Neuronal stem cell (in vitro differentiated cells): Measurements from ENCODE around the gene GRID2IP.

Experiments used
- DNase-seq: peaks from one replicate; pipeline ENCODE4 v3.0.0-alpha.2; 2013; ENCODE audit warnings: low spot score
- H2AFZ ChIP-seq: one replicate; pipeline ENCODE4 v1.6.1; 2013; ENCODE audit warnings: mild to moderate bottlenecking, low read length, inconsistent platforms
- H2AK5ac ChIP-seq: 2 replicates; pipeline ENCODE4 v1.6.1; 2013; ENCODE audit warnings: low read depth, mild to moderate bottlenecking, inconsistent platforms, low read length, moderate library complexity, mixed read lengths
- H2BK120ac ChIP-seq: 2 replicates; pipeline ENCODE4 v1.6.1; 2013; ENCODE audit warnings: low read depth, mild to moderate bottlenecking, inconsistent platforms, low read length, moderate library complexity, mixed read lengths
- H2BK12ac ChIP-seq: one replicate; pipeline ENCODE4 v1.6.1; 2013; ENCODE audit warnings: low read length, inconsistent platforms
- H2BK15ac ChIP-seq: 2 replicates; pipeline ENCODE4 v1.6.1; 2013; ENCODE audit warnings: mild to moderate bottlenecking, low read length, inconsistent platforms, mixed read lengths
- H2BK5ac ChIP-seq: one replicate; pipeline ENCODE4 v1.6.1; 2013; ENCODE audit warnings: inconsistent platforms, mild to moderate bottlenecking, low read length, moderate library complexity
- H3K14ac ChIP-seq: one replicate; pipeline ENCODE4 v1.6.1; 2013; ENCODE audit warnings: low read length, inconsistent platforms
- H3K18ac ChIP-seq: 2 replicates; pipeline ENCODE4 v1.6.1; 2013; ENCODE audit warnings: low read length, inconsistent platforms
- H3K23ac ChIP-seq: 2 replicates; pipeline ENCODE4 v1.6.1; 2013; ENCODE audit warnings: low read depth, mild to moderate bottlenecking, mixed read lengths, low read length, inconsistent platforms; ENCODE audit not compliant: poor library complexity
- H3K27ac ChIP-seq: replicated peaks from 3 replicates; pipeline ENCODE4 v1.5.1; 2013; ENCODE audit warnings: low read length, inconsistent platforms
- H3K27me3 ChIP-seq, 3 experiments: 2 replicates each; pipeline ENCODE4 v1.6.1; 2013; ENCODE audit warnings: low read length in 3 of 3, mild to moderate bottlenecking in 2 of 3, inconsistent platforms in 1 of 3, low read depth in 1 of 3, mixed read lengths in 1 of 3, moderate library complexity in 1 of 3; ENCODE audit not compliant: control insufficient read depth in 3 of 3, insufficient read depth in 3 of 3
- H3K36me3 ChIP-seq, 2 donors: replicated peaks in 1 of 2; 2 replicates each; pipeline ENCODE4 v1.6.1; 2013; ENCODE audit warnings: low read length in 2 of 2; ENCODE audit not compliant: control insufficient read depth in 2 of 2, insufficient read depth in 2 of 2
- H3K4ac ChIP-seq: 2 replicates; pipeline ENCODE4 v1.6.1; 2013; ENCODE audit warnings: inconsistent platforms, mild to moderate bottlenecking, low read length, moderate library complexity
- H3K4me1 ChIP-seq, 2 donors: 1 replicate in 1 of 2; 2 replicates in 1 of 2; pipeline ENCODE4 v1.6.1; 2013; ENCODE audit warnings: low read length in 2 of 2, low read depth in 1 of 2; ENCODE audit not compliant: control insufficient read depth in 2 of 2, insufficient read depth in 1 of 2
- H3K4me2 ChIP-seq: one replicate; pipeline ENCODE4 v1.6.1; 2013; ENCODE audit warnings: mild to moderate bottlenecking, low read length, inconsistent platforms; ENCODE audit not compliant: insufficient read depth, poor library complexity, severe bottlenecking
- H3K4me3 ChIP-seq, 2 donors: 2 replicates each; pipeline ENCODE4 v1.5.1; 2013; ENCODE audit warnings: low read length in 2 of 2, mild to moderate bottlenecking in 2 of 2, inconsistent platforms in 1 of 2, moderate library complexity in 1 of 2
- H3K79me1 ChIP-seq: one replicate; pipeline ENCODE4 v1.6.1; 2013; ENCODE audit warnings: low read depth, mild to moderate bottlenecking, inconsistent platforms, low read length, moderate library complexity
- H3K9ac ChIP-seq: one replicate; pipeline ENCODE4 v1.6.1; 2013; ENCODE audit warnings: mild to moderate bottlenecking, low read depth, low read length, inconsistent platforms; ENCODE audit not compliant: poor library complexity
- H3K9me3 ChIP-seq, 2 donors: replicated peaks in 1 of 2; 2 replicates each; pipeline versions ENCODE3 to v1.6.1; 2013; ENCODE audit warnings: low read length in 2 of 2, mild to moderate bottlenecking in 2 of 2, inconsistent platforms in 1 of 2, low read depth in 1 of 2, mixed read lengths in 1 of 2, moderate library complexity in 1 of 2; ENCODE audit not compliant: control insufficient read depth in 2 of 2, insufficient read depth in 1 of 2
- H4K8ac ChIP-seq: one replicate; pipeline ENCODE4 v1.6.1; 2013; ENCODE audit warnings: low read depth, mild to moderate bottlenecking, inconsistent platforms, low read length, moderate library complexity
- H4K91ac ChIP-seq: one replicate; pipeline ENCODE4 v1.6.1; 2013; ENCODE audit warnings: low read length, low read depth, mild to moderate bottlenecking, inconsistent platforms; ENCODE audit not compliant: poor library complexity
- WGBS, 2 donors: extraction: QIAGEN DNeasy Blood & Tissue Kit; methylation state at CpG; one replicate each; pipeline ENCODE4 v1.1.7; 2013; ENCODE audit warnings: missing lambda C conversion rate in 2 of 2, mixed read lengths in 1 of 2; ENCODE audit not compliant: insufficient read length in 2 of 2, insufficient replicate concordance in 1 of 2; ENCODE audit errors: extremely low coverage in 2 of 2; 5-methylcytosine and 5-hydroxymethylcytosine counted together

Gene GRID2IP

DNA sequence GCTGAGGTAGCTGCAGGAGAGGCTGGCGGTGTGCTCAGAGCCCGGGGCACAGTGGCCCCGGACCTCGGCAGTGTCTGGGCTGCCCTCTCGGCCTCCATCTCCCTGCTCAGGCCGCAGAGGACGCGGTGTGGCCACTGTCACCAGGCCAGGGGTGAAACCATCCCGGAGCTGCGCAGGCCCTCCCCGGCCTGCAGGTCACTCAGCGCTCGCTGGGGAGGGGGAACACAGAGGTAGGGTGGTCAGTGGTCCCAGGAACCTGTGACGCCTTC is 53.7 kb downstream of the GRID2IP start:
- no peaks in the 10 kb centered on the region for H3K4me1 ChIP-seq
- WGBS, 2 donors = no CpG with 5 or more reads among the region's 14 CpGs
- peak overlapping the region; percentile 54 for H3K18ac ChIP-seq
- no peaks in the 10 kb centered on the region for H3K79me1 ChIP-seq
- H3K4ac ChIP-seq = no peak overlapping the region
- H3K14ac ChIP-seq = no peak overlapping the region
- H2BK120ac ChIP-seq = no peak overlapping the region
- H3K9me3 ChIP-seq = peaks cover 0 to 1% of the 10 kb centered on the region in 2 donors
- H2AK5ac ChIP-seq = peak overlapping the region; percentile 14
- H3K4me2 ChIP-seq = no peak overlapping the region
- H3K27me3 ChIP-seq = peaks cover 0 to 46% (median 4%) of the 10 kb centered on the region in 3 experiments
- no peak overlapping the region for H3K23ac ChIP-seq
- DNase-seq = no peak
- no peak overlapping the region for H2BK5ac ChIP-seq
- no peak overlapping the region for H3K27ac ChIP-seq
- H3K4me3 ChIP-seq = no peak overlapping the region
- no peak overlapping the region for H2BK15ac ChIP-seq
- H3K36me3 ChIP-seq = no peaks in the 10 kb centered on the region
- peak overlapping the region; percentile 64 for H2AFZ ChIP-seq
- no peak overlapping the region for H4K91ac ChIP-seq
- no peak overlapping the region for H4K8ac ChIP-seq
- no peak overlapping the region for H3K9ac ChIP-seq
- no peak overlapping the region for H2BK12ac ChIP-seq

DNA sequence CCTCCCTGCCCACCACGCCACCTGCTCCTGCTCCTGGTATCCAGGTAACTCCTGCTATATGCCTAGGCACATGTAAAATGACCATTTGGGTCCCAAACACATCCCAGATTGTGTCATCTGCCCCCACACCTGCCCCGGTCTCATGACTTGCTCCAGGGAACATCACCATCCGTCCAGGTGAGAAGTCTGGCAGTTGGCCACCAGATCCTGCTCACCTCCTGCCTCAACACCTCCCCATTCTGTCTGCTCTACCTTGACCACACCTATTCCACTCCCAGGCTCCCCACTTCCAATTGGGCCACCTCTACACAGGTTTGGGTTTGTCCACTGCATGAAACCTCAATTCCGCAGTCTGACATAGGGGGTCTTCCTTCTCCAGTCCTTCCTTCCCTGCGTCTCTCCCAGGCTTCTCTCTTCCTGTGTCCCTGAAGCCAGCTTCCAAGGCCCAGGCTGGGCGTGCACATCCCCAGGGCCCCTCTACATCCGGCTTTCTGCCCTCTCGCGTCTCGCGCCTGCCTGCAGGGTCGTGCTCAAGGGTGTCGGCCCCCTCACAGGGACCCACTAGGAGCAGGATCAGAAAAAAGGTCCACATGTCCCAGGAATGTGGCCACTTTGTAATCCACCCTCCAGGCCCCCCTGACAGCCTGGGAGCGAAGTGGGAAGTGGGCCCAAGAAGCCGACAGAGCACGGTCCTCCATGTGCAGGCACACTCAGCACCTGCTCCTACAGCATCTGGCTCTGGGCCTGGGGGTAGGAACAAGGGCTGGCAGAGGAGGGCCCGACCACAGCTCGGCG is 54.2 kb downstream of the GRID2IP start:
- Histone ChIP-seq H3K18ac (peak overlapping the region; percentile 54), H3K9me3 (no peaks in the 10 kb centered on the region), H2BK15ac (no peak overlapping the region), H2AK5ac (peak overlapping the region; percentile 56), H2AFZ (peak overlapping the region; percentile 64), H3K9ac (no peak overlapping the region), H3K4me1 (no peaks in the 10 kb centered on the region), H3K4me3 (no peak overlapping the region), H3K27me3 (peaks cover 0 to 44% (median 0%) of the 10 kb centered on the region in 3 experiments), H3K23ac (no peak overlapping the region), H2BK120ac (no peak overlapping the region), H3K27ac (no peak overlapping the region), H3K79me1 (no peaks in the 10 kb centered on the region), H3K36me3 (no peaks in the 10 kb centered on the region), H4K8ac (no peak overlapping the region), H2BK5ac (no peak overlapping the region), H4K91ac (no peak overlapping the region), H3K14ac (no peak overlapping the region), H2BK12ac (no peak overlapping the region), H3K4me2 (no peak overlapping the region), H3K4ac (no peak overlapping the region)
- DNase-seq = no peak
- WGBS, 2 donors = no CpG with 5 or more reads among the region's 19 CpGs

DNA sequence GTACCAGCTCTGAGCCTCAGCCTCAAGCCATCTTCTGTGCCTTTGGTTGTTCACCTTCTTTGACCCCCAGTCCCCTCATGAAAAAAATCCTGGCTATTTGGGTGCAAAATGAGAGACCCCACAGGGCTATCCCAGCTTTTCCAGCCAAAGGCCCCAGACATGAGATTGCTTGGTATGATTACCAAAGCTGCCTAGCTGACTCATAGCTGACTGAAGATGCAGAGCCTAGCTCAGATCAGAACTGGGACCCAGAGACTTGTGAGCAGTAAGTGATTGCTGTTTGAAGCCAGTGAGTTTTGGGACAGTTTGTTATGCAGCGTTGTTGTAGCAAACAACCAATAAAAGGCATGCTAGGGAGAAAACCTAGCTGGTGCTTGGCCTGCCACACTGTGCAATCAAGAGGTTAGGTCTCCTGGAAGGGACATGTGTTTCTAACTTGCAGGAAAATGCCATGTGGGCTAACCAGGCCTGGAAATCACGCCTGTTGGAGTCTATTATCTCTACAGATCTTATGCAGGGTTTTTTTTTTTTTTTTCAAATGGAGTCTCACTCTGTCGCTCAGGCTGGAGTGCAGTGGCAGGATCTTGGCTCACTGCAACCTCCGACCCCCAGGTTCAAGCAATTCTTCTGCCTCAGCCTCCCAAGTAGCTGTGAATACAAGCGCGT is 55.5 kb downstream of the GRID2IP start:
- Histone ChIP-seq H3K27ac (no peak overlapping the region), H2AFZ (no peak overlapping the region), H3K27me3 (peaks cover 0 to 35% (median 0%) of the 10 kb centered on the region in 3 experiments), H3K23ac (no peak overlapping the region), H3K18ac (no peak overlapping the region), H4K8ac (no peak overlapping the region), H3K4me2 (no peak overlapping the region), H2AK5ac (no peak overlapping the region), H2BK120ac (no peak overlapping the region), H3K79me1 (no peaks in the 10 kb centered on the region), H2BK5ac (no peak overlapping the region), H3K4me3 (no peak overlapping the region), H4K91ac (no peak overlapping the region), H3K9ac (no peak overlapping the region), H3K9me3 (no peaks in the 10 kb centered on the region), H2BK12ac (no peak overlapping the region), H3K14ac (no peak overlapping the region), H2BK15ac (no peak overlapping the region), H3K36me3 (no peaks in the 10 kb centered on the region), H3K4ac (no peak overlapping the region), H3K4me1 (no peaks in the 10 kb centered on the region)
- WGBS, 2 donors = no CpG with 5 or more reads among the region's 6 CpGs
- DNase-seq = no peak

DNA sequence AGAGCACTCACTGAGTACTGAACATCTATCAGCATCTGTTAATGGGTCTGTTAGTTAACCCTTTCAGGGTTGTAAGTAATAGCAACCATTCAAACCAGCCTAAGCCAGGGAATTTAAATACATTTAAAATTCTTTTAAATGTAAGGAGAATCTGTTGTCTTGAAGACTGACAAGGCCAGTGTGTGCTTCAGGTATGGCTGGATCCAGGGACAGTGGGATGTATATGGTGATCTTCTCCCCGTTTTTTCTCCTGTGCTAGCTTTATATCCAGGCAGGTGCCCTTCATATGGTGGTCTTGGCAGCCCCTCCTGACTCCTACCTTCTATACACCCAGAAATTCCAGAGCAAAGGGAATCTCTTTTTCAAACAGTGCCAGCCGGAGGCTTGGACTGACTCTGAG is 56.9 kb downstream of the GRID2IP start:
- no CpG with 5 or more reads among the region's 2 CpGs for WGBS, 2 donors

More for the DNA sequence above, 56.9 kb downstream of the GRID2IP start:
- H3K79me1 ChIP-seq = no peaks in the 10 kb centered on the region
- H3K9ac ChIP-seq = no peak overlapping the region
- no peak overlapping the region for H3K4me3 ChIP-seq
- H3K36me3 ChIP-seq = no peaks in the 10 kb centered on the region
- no peak overlapping the region for H4K91ac ChIP-seq
- no peak overlapping the region for H3K4me2 ChIP-seq
- H3K4ac ChIP-seq = no peak overlapping the region
- H3K23ac ChIP-seq = no peak overlapping the region
- H3K27ac ChIP-seq = no peak overlapping the region
- no peak overlapping the region for H2AK5ac ChIP-seq
- H4K8ac ChIP-seq = no peak overlapping the region
- no peak overlapping the region for H3K14ac ChIP-seq
- no peak for DNase-seq
- no peak overlapping the region for H3K18ac ChIP-seq
- H3K4me1 ChIP-seq = no peaks in the 10 kb centered on the region
- peaks cover 0 to 30% (median 0%) of the 10 kb centered on the region in 3 experiments for H3K27me3 ChIP-seq
- no peaks in the 10 kb centered on the region for H3K9me3 ChIP-seq
- H2BK5ac ChIP-seq = no peak overlapping the region
- H2AFZ ChIP-seq = no peak overlapping the region
- H2BK12ac ChIP-seq = no peak overlapping the region
- no peak overlapping the region for H2BK15ac ChIP-seq
- H2BK120ac ChIP-seq = no peak overlapping the region
